Measurements from ENCODE around the gene DDX1.

The DDX1 gene

GRCh38 chr2:15665067-15665942, 73.6 kb downstream of the DDX1 start:
- DNase-seq, result no peak

GRCh38 chr2:15665943-15666460, 74.3 kb downstream of the DDX1 start:
- DNase-seq, result no peak

GRCh38 chr2:15666861-15667808, 75.5 kb downstream of the DDX1 start:
- peak; percentile 42 for DNase-seq

GRCh38 chr2:15667809-15668556, 76.3 kb downstream of the DDX1 start:
- DNase-seq, result peak; percentile 20

- no peak for DNase-seq
Observed at GRCh38 chr2:15668611-15669305, 77.1 kb downstream of the DDX1 start.

- no peak for DNase-seq
Observed at GRCh38 chr2:15669375-15669910, 77.8 kb downstream of the DDX1 start.

GRCh38 chr2:15670469-15670868, 78.8 kb downstream of the DDX1 start:
- no peak for DNase-seq

- no peak for DNase-seq
Observed at GRCh38 chr2:15670981-15671380, 79.3 kb downstream of the DDX1 start.

GRCh38 chr2:15671409-15671808, 79.7 kb downstream of the DDX1 start:
- no peak for DNase-seq

GRCh38 chr2:15671842-15672815, 80.5 kb downstream of the DDX1 start:
- no peak for DNase-seq

GRCh38 chr2:15672961-15673918, 81.6 kb downstream of the DDX1 start:
- DNase-seq, result no peak

- DNase-seq, result no peak
Observed at GRCh38 chr2:15673919-15674636, 82.4 kb downstream of the DDX1 start.

- DNase-seq, result no peak
Observed at GRCh38 chr2:15674637-15675455, 83.2 kb downstream of the DDX1 start.

- no peak for DNase-seq
Observed at GRCh38 chr2:15675456-15676195, 84.0 kb downstream of the DDX1 start.

- peak; percentile 32 for DNase-seq
Observed at GRCh38 chr2:15677141-15677843, 85.6 kb downstream of the DDX1 start.

GRCh38 chr2:15678346-15678745, 86.7 kb downstream of the DDX1 start:
- no peak for DNase-seq
